ENCODE measurements around the gene TLR8.

Gene TLR8

DNA sequence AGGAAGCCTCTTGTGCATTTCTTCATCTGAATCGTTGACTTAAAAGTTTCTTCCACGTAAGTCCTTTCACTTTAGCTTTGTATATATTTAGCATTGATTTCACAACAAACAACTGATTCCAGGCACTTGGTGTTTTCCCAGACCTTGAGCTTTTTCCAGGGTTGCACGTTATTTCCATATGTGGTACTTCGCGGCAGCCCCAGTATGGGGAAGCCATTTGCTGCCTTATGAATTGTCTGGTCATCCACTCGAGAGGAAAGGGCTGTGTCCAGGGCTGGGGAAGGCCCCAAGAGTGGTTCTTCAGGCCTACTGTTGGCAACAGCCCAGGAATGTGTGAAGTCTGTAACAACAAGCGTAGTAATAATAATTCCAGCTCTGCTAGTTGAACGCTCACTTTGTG lies 2.8 kb upstream of the TLR8 start:
- DNase-seq (ENCODE audit: low read depth in 2 of 2) = no peak
- TF ChIP-seq, protein P1, sequence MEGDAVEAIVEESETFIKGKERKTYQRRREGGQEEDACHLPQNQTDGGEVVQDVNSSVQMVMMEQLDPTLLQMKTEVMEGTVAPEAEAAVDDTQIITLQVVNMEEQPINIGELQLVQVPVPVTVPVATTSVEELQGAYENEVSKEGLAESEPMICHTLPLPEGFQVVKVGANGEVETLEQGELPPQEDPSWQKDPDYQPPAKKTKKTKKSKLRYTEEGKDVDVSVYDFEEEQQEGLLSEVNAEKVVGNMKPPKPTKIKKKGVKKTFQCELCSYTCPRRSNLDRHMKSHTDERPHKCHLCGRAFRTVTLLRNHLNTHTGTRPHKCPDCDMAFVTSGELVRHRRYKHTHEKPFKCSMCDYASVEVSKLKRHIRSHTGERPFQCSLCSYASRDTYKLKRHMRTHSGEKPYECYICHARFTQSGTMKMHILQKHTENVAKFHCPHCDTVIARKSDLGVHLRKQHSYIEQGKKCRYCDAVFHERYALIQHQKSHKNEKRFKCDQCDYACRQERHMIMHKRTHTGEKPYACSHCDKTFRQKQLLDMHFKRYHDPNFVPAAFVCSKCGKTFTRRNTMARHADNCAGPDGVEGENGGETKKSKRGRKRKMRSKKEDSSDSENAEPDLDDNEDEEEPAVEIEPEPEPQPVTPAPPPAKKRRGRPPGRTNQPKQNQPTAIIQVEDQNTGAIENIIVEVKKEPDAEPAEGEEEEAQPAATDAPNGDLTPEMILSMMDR (IDR thresholded peaks at IDR 0.05; ENCODE audit: low read depth, low read length) = no peak
- H3K4me3 ChIP-seq (replicated peaks in 1 of 2; ENCODE audit: low read depth in 2 of 2, low read length in 2 of 2) = no peak overlapping the region

DNA sequence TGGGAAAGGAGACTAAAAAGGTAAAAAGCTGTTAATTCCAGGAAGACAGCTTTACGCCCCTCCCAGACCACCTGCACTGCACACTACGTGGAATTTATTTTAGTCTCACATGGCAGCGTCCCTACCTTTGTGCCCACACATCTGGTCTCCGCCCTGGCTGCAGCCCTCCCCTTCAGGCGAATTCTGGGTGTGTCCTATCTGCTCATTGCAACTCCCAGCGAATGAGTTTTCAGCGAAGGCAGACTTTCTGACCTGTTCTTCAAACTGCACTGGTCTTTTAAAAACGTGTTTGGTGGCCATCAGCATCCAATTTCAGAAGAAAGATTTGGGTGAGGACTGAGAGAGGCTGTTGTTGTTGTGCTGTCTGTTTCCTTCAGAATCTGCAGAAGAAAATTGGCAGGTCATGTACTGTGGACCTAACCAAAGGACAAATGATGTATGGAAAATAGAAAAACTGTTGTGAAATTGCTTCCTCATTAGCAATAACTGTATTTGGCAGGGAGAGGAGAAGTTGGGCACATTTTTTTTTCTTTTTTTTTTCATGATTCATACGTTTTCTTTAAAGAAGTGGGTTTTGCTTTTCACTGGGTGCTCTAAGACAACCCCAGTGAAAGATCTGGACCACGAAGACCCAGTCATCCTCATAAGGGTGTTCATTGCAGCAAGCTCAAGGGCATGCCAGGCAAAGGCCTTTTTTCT lies 4.2 kb downstream of the TLR8 start:
- DNase-seq (ENCODE audit: low read depth in 2 of 2) = peak in 1 of 2 donors; percentile 1
- TF ChIP-seq, protein P1 (IDR thresholded peaks at IDR 0.05; ENCODE audit: low read depth, low read length) = no peak
- H3K4me3 ChIP-seq (replicated peaks in 1 of 2; ENCODE audit: low read depth in 2 of 2, low read length in 2 of 2) = no peak overlapping the region

DNA sequence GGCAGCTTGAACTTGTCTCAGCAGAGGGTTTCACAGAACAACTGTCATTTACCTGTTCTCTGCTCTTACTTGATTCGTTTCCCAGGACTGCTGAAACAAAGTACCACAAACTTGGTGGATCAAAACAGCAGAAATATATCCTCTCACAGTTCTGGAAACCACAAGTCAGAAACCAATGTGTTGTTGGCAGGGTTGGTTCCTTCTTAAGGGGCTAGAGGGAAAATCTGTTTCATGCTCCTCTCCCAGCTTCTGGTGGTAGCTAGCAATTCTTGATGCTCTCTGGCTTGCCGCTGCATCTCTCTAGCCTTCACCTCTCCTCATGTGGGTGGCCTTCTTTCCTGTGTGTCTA lies 4.7 kb downstream of the TLR8 start:
- TF ChIP-seq, protein P1 (IDR thresholded peaks at IDR 0.05; ENCODE audit: low read depth, low read length) = no peak
- no peak overlapping the region for H3K4me3 ChIP-seq (replicated peaks in 1 of 2; ENCODE audit: low read depth in 2 of 2, low read length in 2 of 2)
- DNase-seq (ENCODE audit: low read depth in 2 of 2) = no peak

DNA sequence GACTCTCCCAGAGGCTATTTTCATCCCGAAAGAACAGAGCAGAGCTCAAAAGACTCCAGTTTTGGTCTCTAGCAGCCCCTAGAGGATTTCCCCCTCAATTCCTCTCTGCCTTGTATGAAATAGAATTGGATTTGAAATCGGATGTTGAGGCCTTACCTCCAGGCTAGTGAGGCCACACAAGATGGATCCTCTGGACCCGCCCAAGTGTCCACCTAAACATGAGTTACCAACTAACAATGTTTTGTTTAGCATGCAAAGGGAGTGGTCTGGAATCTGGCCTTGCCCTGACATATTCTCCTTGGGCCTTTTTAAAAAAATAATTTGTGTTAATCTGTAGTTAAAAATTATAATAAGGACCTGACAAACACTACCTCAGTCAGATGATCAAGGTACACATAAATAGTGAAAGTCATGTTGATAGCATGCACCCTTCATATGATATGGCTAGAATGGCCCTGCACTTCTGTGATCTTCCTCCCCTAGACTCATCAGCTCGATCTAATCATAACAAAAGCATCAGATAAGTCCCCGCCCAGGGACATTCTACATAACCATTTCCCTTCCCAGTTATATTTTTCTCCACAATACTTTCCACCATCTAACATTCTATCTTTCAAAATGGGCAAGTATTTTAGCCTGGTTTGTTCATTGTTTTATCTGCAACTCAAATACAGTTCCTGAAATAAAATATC lies 6.5 kb downstream of the TLR8 start:
- no peak overlapping the region for H3K4me3 ChIP-seq (replicated peaks in 1 of 2; ENCODE audit: low read depth in 2 of 2, low read length in 2 of 2)
- no peak for DNase-seq (ENCODE audit: low read depth in 2 of 2)
- TF ChIP-seq, protein P1 (IDR thresholded peaks at IDR 0.05; ENCODE audit: low read depth, low read length) = no peak

DNA sequence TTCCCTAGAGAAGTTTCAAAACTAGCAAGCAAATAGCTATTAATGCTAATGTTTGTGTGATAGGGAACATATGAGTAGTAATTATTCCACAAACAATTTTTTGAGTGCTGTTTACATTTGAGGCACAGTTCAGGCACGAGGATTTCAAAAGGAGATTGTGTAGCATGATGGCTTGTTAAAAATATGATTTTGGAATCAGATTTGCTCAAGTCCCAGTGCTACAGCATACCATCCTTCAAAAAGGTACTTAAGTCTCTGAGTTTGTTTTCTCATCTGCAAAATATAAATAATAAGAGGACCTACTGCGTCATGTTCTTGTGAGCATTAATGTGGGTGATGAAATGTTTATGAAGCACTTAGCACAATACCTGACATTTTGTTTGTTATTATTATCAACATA lies 11.3 kb downstream of the TLR8 start:
- no peak for DNase-seq (ENCODE audit: low read depth in 2 of 2)
- no peak overlapping the region for H3K4me3 ChIP-seq (replicated peaks in 1 of 2; ENCODE audit: low read depth in 2 of 2, low read length in 2 of 2)
- TF ChIP-seq, protein P1 (IDR thresholded peaks at IDR 0.05; ENCODE audit: low read depth, low read length) = no peak

DNA sequence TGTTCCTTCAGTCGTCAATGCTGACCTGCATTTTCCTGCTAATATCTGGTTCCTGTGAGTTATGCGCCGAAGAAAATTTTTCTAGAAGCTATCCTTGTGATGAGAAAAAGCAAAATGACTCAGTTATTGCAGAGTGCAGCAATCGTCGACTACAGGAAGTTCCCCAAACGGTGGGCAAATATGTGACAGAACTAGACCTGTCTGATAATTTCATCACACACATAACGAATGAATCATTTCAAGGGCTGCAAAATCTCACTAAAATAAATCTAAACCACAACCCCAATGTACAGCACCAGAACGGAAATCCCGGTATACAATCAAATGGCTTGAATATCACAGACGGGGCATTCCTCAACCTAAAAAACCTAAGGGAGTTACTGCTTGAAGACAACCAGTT lies 12.6 kb downstream of the TLR8 start:
- no peak for DNase-seq (ENCODE audit: low read depth in 2 of 2)
- TF ChIP-seq, protein P1 (IDR thresholded peaks at IDR 0.05; ENCODE audit: low read depth, low read length) = no peak

More for the DNA sequence above, 12.6 kb downstream of the TLR8 start:
- H3K4me3 ChIP-seq (replicated peaks in 1 of 2; ENCODE audit: low read depth in 2 of 2, low read length in 2 of 2) = no peak overlapping the region
